Smooth muscle cell (in vitro differentiated cells): ENCODE results near the gene CDKN2AIP. TPM values are rescaled to one million over a fixed set of nuclear protein-coding genes. Genes with fewer than 3 reads are reported as not detected.
"Not testable (repeated sequence)": the region's sequence is repeated elsewhere in the genome, so short reads cannot be mapped to it uniquely, and the experiment has no call there.

Experiments
- DNase-seq: peaks from one replicate; lab custom pipeline; 2025; ENCODE audit not compliant: unreplicated experiment; lab: John Stamatoyannopoulos, UW
- H2AFZ ChIP-seq: fragments of 200-600 bp; sonication (generic); 2 replicates; pipeline ENCODE4 v1.6.0; 2016; ENCODE audit warnings: antibody characterized with exemption, low read depth, mild to moderate bottlenecking
- H3F3A ChIP-seq: fragments of 200-600 bp; sonication (generic); 2 replicates; pipeline ENCODE4 v1.6.0; 2017; ENCODE audit warnings: antibody characterized with exemption, low read depth
- H3K27ac ChIP-seq: fragments of 200-600 bp; sonication (generic); 2 replicates; pipeline ENCODE4 v1.5.1; 2016; ENCODE audit warnings: low read depth, mild to moderate bottlenecking
- H3K27me3 ChIP-seq: fragments of 200-600 bp; sonication (generic); 2 replicates; pipeline ENCODE4 v1.6.1; 2016; ENCODE audit warnings: low read depth, mild to moderate bottlenecking
- H3K36me3 ChIP-seq: fragments of 200-600 bp; sonication (generic); 2 replicates; pipeline ENCODE4 v1.5.1; 2016; ENCODE audit warnings: low read depth
- H3K4me1 ChIP-seq: fragments of 200-600 bp; sonication (generic); 2 replicates; pipeline ENCODE4 v1.5.1; 2016; ENCODE audit warnings: low read depth
- H3K4me2 ChIP-seq: fragments of 200-600 bp; sonication (generic); 2 replicates; pipeline ENCODE4 v1.6.0; 2016; ENCODE audit warnings: mild to moderate bottlenecking
- H3K4me3 ChIP-seq: fragments of 200-600 bp; sonication (generic); 2 replicates; pipeline ENCODE4 v1.5.1; 2016; ENCODE audit warnings: mild to moderate bottlenecking
- H3K79me2 ChIP-seq: fragments of 200-600 bp; sonication (generic); 2 replicates; pipeline ENCODE4 v1.6.0; 2016; ENCODE audit warnings: low read depth, mild to moderate bottlenecking
- H3K9ac ChIP-seq: fragments of 200-600 bp; sonication (generic); 2 replicates; pipeline ENCODE4 v1.6.0; 2016; ENCODE audit warnings: low read depth
- H3K9me3 ChIP-seq: fragments of 200-600 bp; sonication (generic); replicated peaks from 2 replicates; pipeline ENCODE4 v1.5.1; 2016; ENCODE audit warnings: low read depth
- H4K20me1 ChIP-seq: fragments of 200-600 bp; sonication (generic); 2 replicates; pipeline ENCODE4 v1.6.0; 2016; ENCODE audit warnings: low read depth
- WGBS: methylation state at CpG from one replicate; pipeline ENCODE4 v1.1.7; 2016; ENCODE audit warnings: low lambda C conversion rate; 5-methylcytosine and 5-hydroxymethylcytosine counted together
- polyA plus RNA-seq: library from polyadenylated mRNA; unstranded; fragments of >200 nt; fragmentation: Nextera tagmentation; extraction: Ambion mirVana; gene quantifications from 2 replicates; pipeline ENCODE4 v1.2.1, GENCODE V29; 2016
- total RNA-seq: library from RNA; depleted of rRNA; stranded (reverse); fragments of >200 nt; gene quantifications from 2 replicates; pipeline ENCODE4 v1.2.3, GENCODE V29; 2014
- TF ChIP-seq, protein P1 (sequence below): fragments of 200-600 bp; sonication (generic); IDR thresholded peaks from 2 replicates; pipeline ENCODE4 v1.5.1; 2017; ENCODE audit warnings: borderline replicate concordance, mild to moderate bottlenecking, antibody characterized with exemption; ENCODE audit not compliant: insufficient read depth, poor library complexity, severe bottlenecking

Gene CDKN2AIP
- total and polyA plus RNA-seq, 2 experiments from 2014 or later = 13.0 to 27.2 TPM

DNA sequence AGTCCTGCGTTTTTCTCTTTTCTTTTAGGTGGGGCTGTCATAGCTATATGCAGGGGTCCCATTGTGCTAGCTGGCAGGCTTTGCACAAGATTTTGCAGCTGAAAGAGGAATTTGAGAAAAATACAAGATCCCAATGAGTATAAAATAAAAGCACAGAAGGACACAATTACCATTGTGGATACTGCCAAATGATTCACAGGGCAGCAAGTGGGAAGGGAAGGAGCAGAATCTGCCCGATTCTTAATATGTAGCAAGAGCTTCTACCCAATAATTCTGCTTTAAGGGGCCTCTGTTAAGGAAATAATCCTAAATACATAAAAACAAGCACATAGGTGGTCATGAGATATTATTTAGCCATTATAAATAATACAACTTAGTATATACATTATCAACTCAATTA lies 34.5 kb downstream of the CDKN2AIP start:
- DNase-seq = no peak

DNA sequence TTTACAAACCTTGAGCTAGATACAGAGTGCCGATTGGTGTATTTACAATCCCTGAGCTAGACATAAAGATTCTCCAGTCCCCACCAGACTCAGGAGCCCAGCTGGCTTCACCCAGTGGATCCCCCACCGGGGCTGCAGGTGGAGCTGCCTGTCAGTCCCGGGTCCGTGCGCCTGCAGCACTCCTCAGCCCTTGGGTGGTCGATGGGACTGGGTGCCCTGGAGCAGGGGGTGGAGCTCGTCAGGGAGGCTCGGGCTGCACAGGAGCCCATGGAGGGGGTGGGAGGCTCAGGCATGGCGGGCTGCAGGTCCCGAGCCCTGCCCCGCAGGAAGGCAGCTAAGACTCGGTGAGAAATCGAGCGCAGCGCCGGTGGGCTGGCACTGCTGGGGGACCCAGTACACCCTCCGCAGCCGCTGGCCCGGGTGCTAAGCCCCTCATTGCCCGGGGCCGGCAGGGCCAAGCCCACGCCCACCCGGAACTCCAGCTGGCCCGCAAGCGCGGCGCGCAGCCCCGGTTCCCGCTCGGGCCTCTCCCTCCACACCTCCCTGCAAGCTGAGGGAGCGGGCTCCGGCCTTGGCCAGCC lies 38.2 kb downstream of the CDKN2AIP start:
- H3K4me3 ChIP-seq, H3K27me3 ChIP-seq, H3K36me3 ChIP-seq, H3K4me1 ChIP-seq, H2AFZ ChIP-seq, DNase-seq, H3K4me2 ChIP-seq, H3F3A ChIP-seq, H3K9me3 ChIP-seq, H4K20me1 ChIP-seq, H3K9ac ChIP-seq, H3K27ac ChIP-seq, H3K79me2 ChIP-seq: not testable (repeated sequence)
- WGBS = 98% methylated on average over 23 of the region's 33 CpGs

More for the DNA sequence above, 34.5 kb downstream of the CDKN2AIP start:
- Histone ChIP-seq H3K9me3 (no peaks in the 10 kb centered on the region), H3K27ac (no peak overlapping the region), H4K20me1 (no peaks in the 10 kb centered on the region), H3K9ac (no peak overlapping the region), H3K4me1 (no peaks in the 10 kb centered on the region), H3F3A (no peaks in the 10 kb centered on the region), H3K79me2 (no peaks in the 10 kb centered on the region), H3K4me3 (no peak overlapping the region), H3K27me3 (no peaks in the 10 kb centered on the region), H3K36me3 (no peaks in the 10 kb centered on the region), H2AFZ (no peak overlapping the region), H3K4me2 (no peak overlapping the region)
- TF ChIP-seq, protein P1, sequence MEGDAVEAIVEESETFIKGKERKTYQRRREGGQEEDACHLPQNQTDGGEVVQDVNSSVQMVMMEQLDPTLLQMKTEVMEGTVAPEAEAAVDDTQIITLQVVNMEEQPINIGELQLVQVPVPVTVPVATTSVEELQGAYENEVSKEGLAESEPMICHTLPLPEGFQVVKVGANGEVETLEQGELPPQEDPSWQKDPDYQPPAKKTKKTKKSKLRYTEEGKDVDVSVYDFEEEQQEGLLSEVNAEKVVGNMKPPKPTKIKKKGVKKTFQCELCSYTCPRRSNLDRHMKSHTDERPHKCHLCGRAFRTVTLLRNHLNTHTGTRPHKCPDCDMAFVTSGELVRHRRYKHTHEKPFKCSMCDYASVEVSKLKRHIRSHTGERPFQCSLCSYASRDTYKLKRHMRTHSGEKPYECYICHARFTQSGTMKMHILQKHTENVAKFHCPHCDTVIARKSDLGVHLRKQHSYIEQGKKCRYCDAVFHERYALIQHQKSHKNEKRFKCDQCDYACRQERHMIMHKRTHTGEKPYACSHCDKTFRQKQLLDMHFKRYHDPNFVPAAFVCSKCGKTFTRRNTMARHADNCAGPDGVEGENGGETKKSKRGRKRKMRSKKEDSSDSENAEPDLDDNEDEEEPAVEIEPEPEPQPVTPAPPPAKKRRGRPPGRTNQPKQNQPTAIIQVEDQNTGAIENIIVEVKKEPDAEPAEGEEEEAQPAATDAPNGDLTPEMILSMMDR = no peak
- 93% methylated on average over 2 of the region's 2 CpGs for WGBS

DNA sequence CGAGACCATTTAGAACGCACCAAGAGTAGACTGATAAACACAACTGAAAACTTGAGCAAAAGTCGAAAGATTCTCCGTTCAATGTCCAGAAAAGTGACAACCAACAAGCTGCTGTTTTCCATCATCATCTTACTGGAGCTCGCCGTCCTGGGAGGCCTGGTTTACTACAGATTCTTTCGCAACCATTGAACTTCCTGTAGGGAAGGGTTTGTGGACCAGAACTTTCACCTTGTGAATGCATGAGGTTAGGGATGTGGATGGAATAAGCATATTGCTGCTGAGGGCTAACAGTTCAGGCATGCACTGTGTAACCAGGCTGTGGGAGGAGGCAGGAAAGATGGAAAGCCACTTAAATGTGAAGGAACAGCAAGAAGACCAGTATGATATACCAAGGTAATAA lies 39.6 kb downstream of the CDKN2AIP start:
- Histone ChIP-seq H3K79me2 (no peaks in the 10 kb centered on the region), H3F3A (no peaks in the 10 kb centered on the region), H3K36me3 (no peaks in the 10 kb centered on the region), H3K4me1 (no peaks in the 10 kb centered on the region), H3K9me3 (no peaks in the 10 kb centered on the region), H3K4me2 (no peak overlapping the region), H3K9ac (no peak overlapping the region), H3K27me3 (no peaks in the 10 kb centered on the region), H3K27ac (no peak overlapping the region), H3K4me3 (no peak overlapping the region), H4K20me1 (no peaks in the 10 kb centered on the region), H2AFZ (no peak overlapping the region)
- no peak for DNase-seq
- TF ChIP-seq, protein P1 = no peak
- WGBS = 86% methylated on average over 7 of the region's 7 CpGs

DNA sequence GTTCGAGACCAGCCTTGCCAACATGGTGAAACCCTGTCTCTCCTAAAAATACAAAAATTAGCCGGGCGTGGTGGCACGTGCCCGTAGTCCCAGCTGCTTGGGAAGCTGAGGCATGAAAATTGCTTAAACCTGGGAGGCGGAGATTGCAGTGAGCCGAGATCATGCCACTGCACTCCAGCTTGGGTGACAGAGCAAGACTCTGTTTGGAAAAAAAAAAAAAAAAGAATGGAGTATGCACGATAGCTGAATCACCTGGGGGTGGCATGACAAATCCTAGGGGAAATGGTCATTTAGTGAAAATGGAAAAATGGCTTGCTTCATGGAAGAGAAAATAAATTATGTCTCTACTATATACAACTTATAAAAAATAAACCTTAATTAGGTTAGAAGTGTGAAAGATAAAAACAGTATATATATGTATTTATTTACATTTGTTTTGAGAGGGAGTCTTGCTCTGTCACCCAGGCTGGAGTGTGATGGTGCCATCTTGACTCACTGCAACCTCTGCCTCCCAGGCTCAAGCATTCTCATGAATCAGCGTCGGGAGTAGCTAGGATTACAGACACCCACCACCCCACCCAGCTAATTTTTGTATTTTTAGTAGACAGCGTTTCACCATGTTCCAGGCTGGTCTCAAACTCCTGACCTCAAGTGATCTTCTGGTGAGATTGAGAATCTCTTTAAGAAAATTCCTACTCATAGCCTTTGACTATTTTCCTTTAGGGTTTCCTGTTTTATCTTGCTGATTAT lies 41.1 kb downstream of the CDKN2AIP start:
- no peaks in the 10 kb centered on the region for H3K79me2 ChIP-seq
- H3K27me3 ChIP-seq = no peaks in the 10 kb centered on the region
- no peak overlapping the region for H3K4me2 ChIP-seq
- TF ChIP-seq, protein P1 = no peak
- no peak overlapping the region for H3K27ac ChIP-seq
- DNase-seq = no peak
- H3K4me3 ChIP-seq = no peak overlapping the region
- H3K4me1 ChIP-seq = no peaks in the 10 kb centered on the region
- no peaks in the 10 kb centered on the region for H3K9me3 ChIP-seq
- no peaks in the 10 kb centered on the region for H3F3A ChIP-seq
- H3K9ac ChIP-seq = no peak overlapping the region
- 73% methylated on average over 11 of the region's 11 CpGs for WGBS
- H4K20me1 ChIP-seq = no peaks in the 10 kb centered on the region
- no peak overlapping the region for H2AFZ ChIP-seq
- H3K36me3 ChIP-seq = no peaks in the 10 kb centered on the region
